HCT116 (cell line): ENCODE measurements around the gene FAM98C. TPM values are rescaled to one million over a fixed set of nuclear protein-coding genes. Genes with fewer than 3 reads are reported as not detected.

Source experiments
- ATAC-seq: fragments of 200-7000 bp; cut with Tn5 transposase; 2 replicates; pipeline ENCODE4 v1.9.1; 2020; ENCODE audit warnings: mild to moderate bottlenecking, moderate library complexity
- BruUV-seq: library from RNA; stranded (reverse); fragments of 400-500 nt; replicated peaks from 2 replicates; lab custom pipeline; 2021; lab: Mats Ljungman, UMichigan
- CTCF ChIA-PET: fragments of 300-600 bp; sonication (Branson Sonifier 250); formaldehyde crosslinking; loops from one replicate; lab custom pipeline; 2021; ENCODE audit warnings: antibody characterized with exemption; lab: Charles Lee
- POLR2A ChIA-PET: fragments of 300-600, 350-600 bp; sonication (Branson Sonifier 250); formaldehyde crosslinking; loops from one replicate; lab custom pipeline; 2021; ENCODE audit warnings: antibody characterized with exemption; lab: Charles Lee
- RAD21 ChIA-PET, 2 experiments: fragments of 300-600 bp; sonication (Branson Sonifier 250); formaldehyde crosslinking; loops; one replicate each; lab custom pipeline; 2023; ENCODE audit warnings: low total read pairs in 2 of 2; ENCODE audit not compliant: uncharacterized antibody in 2 of 2, unreplicated experiment in 2 of 2, low non-redundant PET in 1 of 2; lab: Charles Lee
- DNase-seq: peaks from one replicate; pipeline ENCODE4 v3.0.0-alpha.2; 2010; ENCODE audit warnings: low read depth, low spot score
- H2AFZ ChIP-seq: fragments of 200-600 bp; shearing (Covaris generic), sonication (generic); 2 replicates; pipeline ENCODE4 v1.6.1; 2017; ENCODE audit warnings: low read depth, mixed run types, mixed read lengths, antibody characterized with exemption, low read length; ENCODE audit not compliant: poor library complexity, severe bottlenecking
- H3K27ac ChIP-seq: 2 replicates; pipeline ENCODE4 v1.5.1; 2012; ENCODE audit warnings: low read depth, low read length
- H3K27me3 ChIP-seq: fragments of 200-600 bp; sonication (generic); 2 replicates; pipeline ENCODE4 v1.6.1; 2016; ENCODE audit warnings: mixed run types, low read length, mixed read lengths; ENCODE audit not compliant: insufficient read depth
- H3K36me3 ChIP-seq, 2 experiments: fragments of 200-500 bp in 1 of 2; fragments of 200-600 bp in 1 of 2; sonication (Bioruptor generic) in 1 of 2; sonication (generic) in 1 of 2; 2 replicates each; pipeline versions ENCODE4 v1.5.1 to v1.6.1; 2014 to 2016; ENCODE audit warnings: low read length in 2 of 2, inconsistent platforms in 1 of 2, mixed read lengths in 1 of 2, mixed run types in 1 of 2; ENCODE audit not compliant: insufficient read depth in 2 of 2, control insufficient read depth in 1 of 2
- H3K4me1 ChIP-seq, 2 experiments: fragments of 200-600 bp in 1 of 2; sonication (generic) in 1 of 2; 2 replicates each; pipeline versions ENCODE4 v1.5.1 to v1.6.1; 2012 to 2017; ENCODE audit warnings: low read length in 2 of 2, inconsistent platforms in 1 of 2, mild to moderate bottlenecking in 1 of 2, mixed read lengths in 1 of 2, mixed run types in 1 of 2, moderate library complexity in 1 of 2; ENCODE audit not compliant: insufficient read depth in 2 of 2, control insufficient read depth in 1 of 2
- H3K4me2 ChIP-seq: fragments of 200-600 bp; sonication (generic); 2 replicates; pipeline ENCODE4 v1.6.1; 2017; ENCODE audit warnings: mixed run types, low read length, mixed read lengths
- H3K4me3 ChIP-seq, 2 experiments: fragments of 200-600 bp in 1 of 2; sonication (generic) in 1 of 2; replicated peaks in 1 of 2; 2 replicates each; pipeline ENCODE4 v1.5.1; 2011 to 2016; ENCODE audit warnings: low read length in 2 of 2, control low read depth in 1 of 2, low read depth in 1 of 2, mild to moderate bottlenecking in 1 of 2, mixed read lengths in 1 of 2, mixed run types in 1 of 2
- H3K79me2 ChIP-seq: fragments of 200-600 bp; sonication (generic); 2 replicates; pipeline ENCODE4 v1.6.1; 2017; ENCODE audit warnings: mild to moderate bottlenecking, mixed run types, low read length, moderate library complexity, mixed read lengths; ENCODE audit not compliant: insufficient read depth
- H3K9ac ChIP-seq: fragments of 200-600 bp; sonication (generic); 2 replicates; pipeline ENCODE4 v1.6.1; 2016; ENCODE audit warnings: low read length, mixed read lengths
- H3K9me2 ChIP-seq: fragments of 200-600 bp; sonication (generic), shearing (Covaris generic); 2 replicates; pipeline ENCODE4 v1.6.1; 2017; ENCODE audit warnings: mixed run types, mild to moderate bottlenecking, moderate library complexity; ENCODE audit not compliant: insufficient read depth
- H3K9me3 ChIP-seq, 2 experiments: fragments of 200-500 bp in 1 of 2; fragments of 200-600 bp in 1 of 2; sonication (Bioruptor generic) in 1 of 2; sonication (generic) in 1 of 2; 2 replicates each; pipeline ENCODE4 v1.6.1; 2014 to 2017; ENCODE audit warnings: low read length in 2 of 2, mixed read lengths in 2 of 2, inconsistent platforms in 1 of 2, low read depth in 1 of 2, mild to moderate bottlenecking in 1 of 2, mixed run types in 1 of 2, moderate library complexity in 1 of 2; ENCODE audit not compliant: control insufficient read depth in 1 of 2, insufficient read depth in 1 of 2
- H4K20me1 ChIP-seq: fragments of 200-600 bp; sonication (generic), shearing (Covaris generic); 2 replicates; pipeline ENCODE4 v1.6.1; 2017; ENCODE audit warnings: mixed run types, mild to moderate bottlenecking, moderate library complexity; ENCODE audit not compliant: insufficient read depth
- CBX3 ChIP-seq: IDR thresholded peaks from 2 replicates; pipeline ENCODE4 v1.6.1; 2012; ENCODE audit warnings: low read depth
- CEBPB ChIP-seq: IDR thresholded peaks from 2 replicates; pipeline ENCODE4 v1.6.1; 2012; ENCODE audit warnings: low read depth
- CTCF ChIP-seq, 3 experiments: fragments of 200-600 bp in 1 of 3; sonication (generic) in 1 of 3; IDR thresholded peaks in 2 of 3; conservative IDR thresholded peaks in 1 of 3; 2 replicates each; pipeline ENCODE4 v1.5.1; 2012 to 2017; ENCODE audit warnings: low read depth in 2 of 3, low read length in 2 of 3, antibody characterized with exemption in 1 of 3, borderline replicate concordance in 1 of 3, control low read depth in 1 of 3, mild to moderate bottlenecking in 1 of 3, mixed read lengths in 1 of 3, mixed run types in 1 of 3, moderate library complexity in 1 of 3; ENCODE audit not compliant: insufficient read depth in 1 of 3
- EZH2 ChIP-seq: fragments of 200-600 bp; sonication (generic); IDR thresholded peaks from 2 replicates; pipeline ENCODE4 v1.6.1; 2017; ENCODE audit warnings: antibody characterized with exemption, mixed run types
- EZH2phosphoT487 ChIP-seq: fragments of 200-600 bp; IDR thresholded peaks from 2 replicates; pipeline ENCODE4 v1.6.1; 2018; ENCODE audit warnings: antibody characterized with exemption, borderline replicate concordance
- POLR2A ChIP-seq: IDR thresholded peaks from 2 replicates; pipeline ENCODE4 v1.7.0; 2011; ENCODE audit warnings: borderline replicate concordance; ENCODE audit not compliant: insufficient read depth, insufficient read length; ENCODE audit errors: extremely low read depth
- POLR2AphosphoS5 ChIP-seq: IDR thresholded peaks from 2 replicates; pipeline ENCODE4 v1.6.1; 2011; ENCODE audit warnings: mild to moderate bottlenecking, low read depth, low read length, moderate library complexity
- ZNF274 ChIP-seq: fragments of 200-500 bp; sonication (Bioruptor generic); IDR thresholded peaks from 2 replicates; pipeline ENCODE4 v1.6.1; 2014; ENCODE audit warnings: mild to moderate bottlenecking, low read depth, low read length, inconsistent platforms
- intact Hi-C: fragments of 100-400 bp; cut with micrococcal nuclease; formaldehyde crosslinking; loops from 2 replicates; pipeline ENCODE4 v1.10.0; 2022
- total RNA-seq: library from RNA; stranded (reverse); gene quantifications from one replicate; pipeline ENCODE4 v1.2.1, GENCODE V29; 2021; ENCODE audit not compliant: unreplicated experiment
- TF ChIP-seq, protein P1 (sequence below): IDR thresholded peaks from 2 replicates; pipeline ENCODE4 v1.6.1; 2012; ENCODE audit warnings: low read depth

FAM98C gene
- total RNA-seq, 1 experiment from 2014 or later, result 33.8 TPM

DNA sequence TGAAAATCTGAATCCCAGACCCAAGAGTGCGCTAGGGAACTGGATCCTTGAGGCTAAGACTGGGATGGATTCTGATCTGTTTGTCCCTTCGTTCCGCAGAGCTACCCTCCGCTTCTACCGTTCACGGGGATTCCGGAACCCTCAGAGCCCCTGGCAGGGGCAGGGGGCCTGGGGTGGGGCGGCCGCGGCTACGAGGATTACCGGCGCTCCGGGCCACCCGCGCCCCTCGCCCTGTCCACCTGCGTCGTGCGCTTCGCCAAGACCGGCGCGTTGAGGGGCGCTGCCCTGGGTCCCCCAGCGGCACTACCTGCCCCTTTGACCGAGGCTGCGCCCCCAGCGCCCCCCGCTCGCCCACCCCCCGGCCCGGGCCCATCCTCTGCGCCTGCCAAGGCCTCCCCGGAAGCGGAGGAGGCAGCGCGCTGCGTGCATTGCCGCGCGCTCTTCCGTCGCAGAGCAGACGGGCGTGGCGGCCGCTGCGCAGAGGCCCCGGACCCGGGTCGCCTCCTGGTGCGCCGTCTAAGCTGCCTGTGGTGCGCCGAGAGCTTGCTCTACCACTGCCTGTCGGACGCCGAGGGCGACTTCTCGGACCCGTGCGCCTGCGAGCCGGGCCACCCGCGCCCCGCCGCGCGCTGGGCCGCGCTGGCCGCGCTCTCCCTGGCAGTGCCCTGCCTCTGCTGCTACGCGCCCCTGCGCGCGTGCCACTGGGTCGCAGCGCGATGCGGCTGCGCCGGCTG is 7.3 kb upstream of the FAM98C start:
- Histone ChIP-seq H3K4me1 (peaks cover 3 to 18% of the 10 kb centered on the region in 2 experiments; a peak in 3 of 4 replicates), H3K27me3 (no peaks in the 10 kb centered on the region), H3K9me3 (no peaks in the 10 kb centered on the region), H3K27ac (no peak overlapping the region), H3K36me3 (no peaks in the 10 kb centered on the region; a peak in 1 of 4 replicates), H3K4me2 (no peak overlapping the region), H3K9me2 (no peaks in the 10 kb centered on the region)
- ATAC-seq, result no peak
- ChIA-PET POLR2A (no interaction called here), CTCF (no interaction called here), RAD21 (no interaction called here)
- intact Hi-C loops, result no loop called here
- no TSS peak for BruUV-seq
- no peak for DNase-seq
- TF ChIP-seq CTCF (IDR thresholded peaks at IDR 0.05 in 2 of 3, conservative IDR thresholded peaks at IDR 0.05 in 1 of 3; ENCODE audit: borderline replicate concordance in 1 of 3, insufficient read depth in 1 of 3, low read depth in 2 of 3, low read length in 2 of 3) (no peak), EZH2phosphoT487 (no peak), POLR2AphosphoS5 (no peak), CEBPB (no peak), ZNF274 (no peak), CBX3 (no peak)
- TF ChIP-seq, all 23 proteins: peak for 0
- H3K9ac ChIP-seq, result no peak overlapping the region
- H3K4me3 ChIP-seq, result no peak overlapping the region
- no peaks in the 10 kb centered on the region for H3K79me2 ChIP-seq
- no peaks in the 10 kb centered on the region for H4K20me1 ChIP-seq
- no peak overlapping the region for H2AFZ ChIP-seq

GRCh38 chr19:38399081-38399480 is 3.8 kb upstream of the FAM98C start:
- H3K79me2 ChIP-seq, result peaks cover 7% of the 10 kb centered on the region; the same call in 1 of the 2 replicates
- H3K4me1 ChIP-seq, result peaks cover 4 to 14% of the 10 kb centered on the region in 2 experiments; a peak in 3 of 4 replicates
- H3K27ac ChIP-seq, result no peak overlapping the region
- no peak overlapping the region for H3K4me2 ChIP-seq
- H3K4me3 ChIP-seq, result no peak overlapping the region
- no peak overlapping the region for H2AFZ ChIP-seq
- ATAC-seq (no peak), DNase-seq (no peak)
- no peaks in the 10 kb centered on the region; a peak in 1 of 4 replicates for H3K36me3 ChIP-seq
- no peaks in the 10 kb centered on the region for H3K9me2 ChIP-seq
- no peaks in the 10 kb centered on the region for H4K20me1 ChIP-seq
- BruUV-seq, result no TSS peak
- no peaks in the 10 kb centered on the region for H3K27me3 ChIP-seq
- H3K9ac ChIP-seq, result no peak overlapping the region
- ChIA-PET CTCF (no interaction called here), RAD21 (interaction anchor here (0.6 to 0.7 kb wide), 2 partner anchors 36 to 488 kb away, joined by 3 read pairs; no protein-coding TSS in a partner anchor), POLR2A (interaction anchor here (1.4 kb wide), 1 partner anchor 11 kb away, joined by 5 read pairs; the partner anchor contains the start of gene GGN)
- intact Hi-C loops, result no loop called here
- H3K9me3 ChIP-seq, result no peaks in the 10 kb centered on the region
- TF ChIP-seq EZH2, result no peak
- TF ChIP-seq, protein P1, sequence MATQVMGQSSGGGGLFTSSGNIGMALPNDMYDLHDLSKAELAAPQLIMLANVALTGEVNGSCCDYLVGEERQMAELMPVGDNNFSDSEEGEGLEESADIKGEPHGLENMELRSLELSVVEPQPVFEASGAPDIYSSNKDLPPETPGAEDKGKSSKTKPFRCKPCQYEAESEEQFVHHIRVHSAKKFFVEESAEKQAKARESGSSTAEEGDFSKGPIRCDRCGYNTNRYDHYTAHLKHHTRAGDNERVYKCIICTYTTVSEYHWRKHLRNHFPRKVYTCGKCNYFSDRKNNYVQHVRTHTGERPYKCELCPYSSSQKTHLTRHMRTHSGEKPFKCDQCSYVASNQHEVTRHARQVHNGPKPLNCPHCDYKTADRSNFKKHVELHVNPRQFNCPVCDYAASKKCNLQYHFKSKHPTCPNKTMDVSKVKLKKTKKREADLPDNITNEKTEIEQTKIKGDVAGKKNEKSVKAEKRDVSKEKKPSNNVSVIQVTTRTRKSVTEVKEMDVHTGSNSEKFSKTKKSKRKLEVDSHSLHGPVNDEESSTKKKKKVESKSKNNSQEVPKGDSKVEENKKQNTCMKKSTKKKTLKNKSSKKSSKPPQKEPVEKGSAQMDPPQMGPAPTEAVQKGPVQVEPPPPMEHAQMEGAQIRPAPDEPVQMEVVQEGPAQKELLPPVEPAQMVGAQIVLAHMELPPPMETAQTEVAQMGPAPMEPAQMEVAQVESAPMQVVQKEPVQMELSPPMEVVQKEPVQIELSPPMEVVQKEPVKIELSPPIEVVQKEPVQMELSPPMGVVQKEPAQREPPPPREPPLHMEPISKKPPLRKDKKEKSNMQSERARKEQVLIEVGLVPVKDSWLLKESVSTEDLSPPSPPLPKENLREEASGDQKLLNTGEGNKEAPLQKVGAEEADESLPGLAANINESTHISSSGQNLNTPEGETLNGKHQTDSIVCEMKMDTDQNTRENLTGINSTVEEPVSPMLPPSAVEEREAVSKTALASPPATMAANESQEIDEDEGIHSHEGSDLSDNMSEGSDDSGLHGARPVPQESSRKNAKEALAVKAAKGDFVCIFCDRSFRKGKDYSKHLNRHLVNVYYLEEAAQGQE, result no peak
- no peak for TF ChIP-seq CTCF (IDR thresholded peaks at IDR 0.05 in 2 of 3, conservative IDR thresholded peaks at IDR 0.05 in 1 of 3; ENCODE audit: borderline replicate concordance in 1 of 3, insufficient read depth in 1 of 3, low read depth in 2 of 3, low read length in 2 of 3)
- TF ChIP-seq POLR2A, result no peak
